SHP77 (cell line): ENCODE measurements around the gene MEP1B.
"Not testable (repeated sequence)": the region's sequence is repeated elsewhere in the genome, so short reads cannot be mapped to it uniquely, and the experiment has no call there.

ENCODE experiments used
- DNase-seq, 2 experiments: peaks; one replicate each; lab custom pipeline; 2025; lab: John Stamatoyannopoulos, UW

The MEP1B gene

DNA sequence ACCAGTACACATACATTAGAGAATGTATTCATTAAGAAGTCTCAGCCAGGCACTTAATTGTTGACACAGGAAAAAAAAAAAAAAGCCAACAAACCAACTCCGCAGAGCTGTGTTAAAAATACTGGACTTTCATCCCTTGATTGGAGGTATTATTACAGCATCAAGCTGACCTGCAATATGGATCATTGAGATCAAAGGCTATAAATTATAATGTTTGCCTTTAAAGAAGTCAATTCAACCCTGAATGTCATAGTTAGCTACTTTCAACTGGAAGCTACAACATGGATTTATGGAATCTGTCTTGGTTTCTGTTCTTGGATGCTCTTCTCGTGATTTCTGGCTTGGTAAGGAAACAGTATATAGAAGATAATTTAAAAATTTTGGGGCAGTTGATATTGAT, at the start of gene MEP1B:
TSS of gene MEP1B (plus strand) at position 250 of the 400 bp plus-strand sequence. CDS start at position 282, 32 bp downstream.
- DNase-seq, result no peak

DNA sequence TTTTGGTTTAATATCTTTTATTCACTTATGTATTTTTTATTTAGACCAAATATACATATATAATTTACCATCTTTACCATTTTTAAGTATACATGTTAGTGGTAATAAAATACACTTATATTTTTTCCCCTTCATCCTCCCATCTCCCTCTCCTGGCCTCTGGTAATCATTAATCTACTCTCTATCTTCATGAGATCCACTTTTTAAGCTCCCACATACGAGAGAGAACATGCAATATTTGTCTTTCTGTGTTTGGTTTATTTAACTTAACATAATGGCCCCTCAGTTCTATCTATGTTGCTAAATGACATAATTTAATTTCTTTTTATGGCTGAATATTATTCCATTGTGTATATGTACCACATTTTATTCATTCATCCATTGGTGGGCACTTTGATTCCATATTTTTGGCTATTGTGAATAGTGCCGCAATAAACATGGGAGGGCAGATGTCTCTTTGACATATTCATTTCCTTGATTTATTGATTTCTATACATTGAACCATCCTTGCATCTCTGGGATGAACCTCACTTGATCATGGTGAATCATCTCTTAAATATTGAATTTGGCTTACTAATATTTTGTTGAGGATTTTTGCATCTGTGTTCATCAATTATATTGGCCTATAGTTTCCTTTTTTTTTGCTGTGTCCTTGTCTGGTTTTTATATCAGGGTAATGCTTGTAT, 41.5 kb upstream of the MEP1B start:
- no peak for DNase-seq

DNA sequence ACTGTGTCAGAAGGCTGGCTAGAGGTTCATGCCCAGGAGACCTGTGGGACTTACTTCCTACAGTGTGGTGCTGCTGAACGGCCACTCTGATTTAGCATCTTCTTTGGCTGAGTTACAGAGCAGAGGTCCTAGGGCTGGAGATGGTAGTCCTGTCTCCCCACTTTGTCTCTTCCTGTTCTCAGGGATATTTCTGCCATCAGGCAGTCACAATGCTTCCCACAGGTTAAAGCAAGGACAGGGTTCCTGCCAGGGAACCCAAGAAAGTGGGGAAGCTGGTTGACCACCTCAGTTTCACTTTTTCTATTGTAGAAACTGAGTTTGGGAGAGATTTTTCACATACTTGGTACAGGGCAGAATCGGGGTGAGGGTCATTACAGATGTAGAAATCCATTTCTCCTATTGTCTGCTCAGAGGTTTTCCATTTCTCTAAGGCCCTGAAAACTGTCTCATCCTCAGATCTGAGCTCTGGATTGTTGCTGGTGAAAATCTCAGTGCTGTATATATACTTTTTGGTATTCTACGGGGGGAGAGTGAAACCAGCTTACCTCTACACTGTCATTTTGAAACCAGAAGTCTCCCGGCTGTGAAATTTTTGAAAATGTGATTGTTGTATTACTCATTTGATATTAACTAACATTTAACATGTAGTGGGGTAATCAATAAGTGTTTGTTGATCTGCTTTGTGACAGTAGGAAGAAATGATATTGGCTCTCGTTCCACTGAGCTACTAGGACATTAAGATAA, 37.0 kb upstream of the MEP1B start:
- no peak for DNase-seq

DNA sequence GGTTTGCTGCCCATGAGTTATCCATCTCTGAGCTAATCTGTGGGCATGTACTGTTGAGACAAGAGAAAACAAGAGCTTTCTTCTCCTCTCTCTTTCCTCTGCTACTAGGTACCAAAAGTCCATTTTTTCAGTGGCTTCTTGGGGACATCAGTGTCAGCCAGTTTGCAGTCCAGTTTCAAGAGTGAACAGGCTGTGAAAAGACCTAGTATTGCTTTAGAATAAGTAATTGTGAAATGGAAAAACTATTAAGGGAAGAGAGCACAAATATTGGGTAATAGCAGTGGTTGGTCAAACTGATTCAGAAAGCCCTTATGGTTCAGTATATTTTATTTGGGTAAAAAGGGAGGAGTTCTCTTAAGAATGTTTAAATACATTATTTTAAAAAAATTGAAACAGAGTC, 33.0 kb upstream of the MEP1B start:
- no peak for DNase-seq

DNA sequence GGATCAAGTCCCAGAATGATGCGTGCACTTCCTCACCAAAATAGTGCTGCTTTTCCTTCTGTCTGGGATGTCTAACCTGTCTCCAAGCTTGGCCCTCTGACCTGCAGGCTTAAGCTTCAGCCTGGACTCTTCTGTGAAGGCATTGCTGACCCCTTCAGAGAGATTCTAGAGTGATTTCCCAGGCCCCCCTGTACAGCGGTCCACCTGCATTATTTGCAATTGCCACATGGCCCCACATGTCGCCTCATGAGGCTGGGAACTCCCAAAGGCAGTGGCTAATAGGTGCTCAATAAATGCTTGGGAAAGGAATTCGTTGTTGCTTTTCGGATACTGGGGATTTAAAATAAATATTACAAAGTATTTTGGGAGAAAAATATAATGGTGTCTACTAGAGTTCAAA, 32.3 kb upstream of the MEP1B start:
- DNase-seq, result no peak

DNA sequence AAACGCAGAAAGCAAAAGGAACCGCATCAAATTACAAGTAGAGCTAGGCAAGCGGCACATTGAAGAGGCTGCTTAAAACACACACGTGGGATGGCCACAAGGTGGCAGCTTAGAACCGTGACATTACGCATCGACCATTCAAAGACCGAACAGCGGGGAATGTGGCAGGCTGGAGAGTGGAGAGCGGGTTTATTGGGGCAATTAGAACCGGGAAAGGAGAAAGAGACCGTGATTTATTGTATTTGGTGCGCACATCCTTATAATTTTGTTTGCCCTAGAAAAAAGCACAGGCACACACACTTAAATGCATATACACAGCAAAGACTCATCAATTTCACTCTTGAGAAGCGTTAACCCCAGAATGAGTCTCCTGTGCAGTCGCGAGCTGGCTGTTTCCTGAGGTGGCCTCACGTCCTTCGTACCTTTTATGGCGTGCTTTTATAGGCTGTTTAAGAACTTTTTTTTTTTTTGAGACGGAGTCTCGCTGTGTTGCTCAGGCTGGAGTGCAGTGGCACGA, 31.7 kb upstream of the MEP1B start:
- DNase-seq, result peak; percentile 91 to 92

DNA sequence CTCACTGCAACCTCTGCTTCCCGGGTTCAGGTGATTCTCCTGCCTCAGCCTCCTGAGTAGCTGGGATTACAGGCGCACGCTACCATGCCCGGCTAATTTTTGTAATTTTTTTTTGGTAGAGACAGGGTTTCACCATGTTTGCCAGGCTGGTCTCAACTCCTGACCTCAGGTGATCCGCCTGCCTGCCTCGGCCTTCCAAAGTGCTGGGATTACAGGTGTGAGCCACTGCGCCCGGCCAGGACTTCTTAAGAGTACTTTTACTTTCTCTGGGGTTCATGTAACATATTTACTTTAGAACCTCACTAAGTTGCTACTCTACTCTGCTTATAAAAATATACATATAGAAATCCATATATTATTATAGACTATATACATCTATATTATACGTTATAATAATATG, 31.2 kb upstream of the MEP1B start:
- not testable (repeated sequence) for DNase-seq

DNA sequence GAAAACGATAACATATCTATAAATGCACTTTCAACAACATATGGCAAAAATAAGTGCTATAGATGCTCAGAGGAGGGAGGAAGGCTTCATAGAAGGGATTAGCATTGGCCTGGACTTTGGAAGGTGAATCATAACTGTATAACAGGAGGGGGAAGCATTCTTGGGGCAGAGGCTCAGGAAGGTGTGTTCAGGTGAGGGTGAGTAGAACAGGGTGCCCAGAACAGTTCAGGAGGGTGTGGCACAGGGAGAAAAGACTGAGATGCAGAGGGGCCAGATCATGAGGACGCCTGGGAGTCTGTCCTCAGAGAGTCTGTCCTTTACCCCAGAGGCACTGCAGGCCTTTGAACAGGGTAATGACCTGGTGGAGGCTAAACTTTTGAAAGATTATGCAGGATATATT, 29.3 kb upstream of the MEP1B start:
- DNase-seq, result no peak

DNA sequence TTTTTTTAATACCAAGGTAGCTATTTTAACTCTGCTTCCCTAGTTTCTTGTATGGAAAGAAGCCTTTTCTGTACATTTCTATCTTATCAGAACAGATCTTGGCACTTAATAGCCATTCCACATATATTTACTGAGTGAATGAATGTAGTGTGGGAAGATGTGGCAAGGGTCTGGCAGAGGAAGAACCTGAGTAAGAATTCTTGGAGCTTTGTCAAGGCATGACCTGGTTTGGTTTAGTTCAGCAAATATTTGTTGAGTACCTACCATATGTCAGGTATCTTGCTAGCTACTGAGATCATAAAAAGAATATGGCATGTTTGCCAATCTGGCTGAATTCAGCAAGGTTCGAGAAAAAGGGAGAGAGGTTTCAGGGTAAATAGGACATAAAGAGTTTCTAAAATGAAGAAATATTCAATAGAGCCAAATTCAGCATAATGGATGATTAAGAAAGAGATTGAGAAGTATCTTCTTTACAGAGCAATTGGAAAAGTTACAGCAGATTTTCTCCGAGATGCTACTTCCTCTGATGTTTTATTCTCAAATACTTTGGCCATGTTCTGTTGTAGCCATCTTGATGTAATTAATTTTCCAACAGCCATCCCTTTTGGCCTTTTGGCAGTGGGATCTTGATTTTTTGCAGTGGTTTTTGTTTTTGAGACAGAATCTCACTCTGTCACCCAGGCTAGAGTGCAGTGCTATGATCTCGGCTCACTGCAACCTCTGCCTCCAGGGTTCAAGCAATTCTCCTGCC, 21.7 kb upstream of the MEP1B start:
- no peak for DNase-seq

DNA sequence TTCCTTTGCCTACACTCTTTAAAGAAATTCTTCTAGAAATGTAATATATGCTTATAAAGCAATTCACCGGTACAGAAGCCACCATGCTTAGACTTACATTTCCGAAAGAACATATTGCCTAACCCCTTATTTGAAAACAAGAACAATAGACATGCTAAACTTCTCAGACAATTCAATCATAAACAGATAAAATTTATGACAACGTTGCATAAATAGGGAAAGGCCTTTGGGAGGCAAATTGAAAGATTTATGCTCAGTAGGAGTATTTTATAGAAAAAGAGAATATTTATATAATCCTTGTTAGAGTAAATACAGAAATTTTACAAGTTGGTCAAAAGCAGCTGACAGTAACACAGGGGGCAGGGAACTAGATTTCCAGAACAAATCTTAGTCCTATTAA, 16.2 kb upstream of the MEP1B start:
- no peak for DNase-seq

DNA sequence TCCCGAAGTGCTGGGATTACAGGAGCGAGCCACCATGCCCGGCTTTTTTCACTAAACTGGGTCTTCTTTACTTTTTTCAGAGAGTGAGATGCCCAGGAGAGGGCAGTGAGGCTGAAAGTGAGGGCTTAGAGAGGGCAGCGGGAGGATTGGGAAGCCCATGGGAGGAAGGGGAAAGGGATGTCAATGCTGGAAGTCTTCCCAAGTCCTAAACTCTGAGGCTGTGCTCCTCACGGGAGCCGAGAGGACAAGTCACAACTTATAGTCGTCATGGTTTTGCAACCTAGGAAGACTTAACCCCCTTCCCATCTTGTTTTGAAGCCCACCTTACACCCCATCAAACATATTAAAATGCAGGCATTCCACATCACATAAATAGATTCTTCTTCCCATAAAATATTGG, 15.1 kb upstream of the MEP1B start:
- DNase-seq, result no peak

DNA sequence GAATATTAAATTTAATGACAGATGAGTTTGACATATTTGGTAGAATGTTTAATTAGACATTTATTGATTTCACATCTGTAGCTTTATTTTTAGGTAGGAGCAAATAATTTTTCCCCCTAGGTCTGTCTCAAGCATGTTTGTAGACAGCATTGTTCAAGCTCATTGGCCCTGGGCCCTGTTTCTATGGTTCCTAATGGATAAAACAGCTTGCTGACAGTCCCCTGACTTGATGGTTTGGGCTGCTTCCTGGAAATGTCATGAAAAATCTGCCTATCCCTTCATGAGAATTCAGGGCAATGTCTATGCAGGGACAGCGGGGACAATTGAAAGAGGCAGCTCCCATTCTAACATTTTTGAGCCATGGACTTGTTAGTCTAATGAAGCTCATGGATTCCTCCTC, 14.6 kb upstream of the MEP1B start:
- DNase-seq, result peak in 1 of 2 experiments; percentile 29

DNA sequence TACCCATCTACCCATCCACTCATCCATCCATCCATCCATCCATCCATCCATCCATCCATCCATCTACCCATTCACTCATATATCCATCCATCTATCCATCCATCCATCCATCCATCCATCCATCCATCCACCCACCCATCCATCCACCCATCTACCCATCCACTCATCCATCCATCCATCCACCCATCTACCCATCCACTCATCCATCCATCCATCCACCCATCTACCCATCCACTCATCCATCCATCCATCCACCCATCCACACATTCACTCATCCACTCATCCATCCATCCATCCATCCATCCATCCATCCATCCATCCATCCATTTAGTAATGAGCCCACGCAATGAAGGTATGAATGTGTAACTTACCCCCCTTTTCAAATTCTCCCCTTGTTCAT, 13.1 kb upstream of the MEP1B start:
- not testable (repeated sequence) for DNase-seq

DNA sequence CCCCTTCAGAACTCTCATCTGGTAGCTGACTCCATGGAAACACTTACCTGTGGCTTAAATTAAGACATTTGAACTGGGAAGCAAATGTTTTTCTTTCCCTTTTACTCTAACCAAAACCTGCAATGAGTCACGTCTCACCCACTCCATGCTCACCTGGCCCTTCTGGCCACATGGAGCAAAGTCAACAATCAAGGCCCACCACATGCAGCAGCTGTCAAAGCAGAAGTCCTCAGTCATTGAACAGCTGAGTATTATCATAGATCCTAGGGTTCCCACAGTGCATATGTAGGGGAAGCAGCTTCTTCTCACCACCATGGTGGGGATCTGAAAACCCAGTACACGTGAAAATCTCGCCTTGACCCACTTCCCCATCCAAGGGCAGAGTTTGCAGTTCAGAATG, 12.3 kb upstream of the MEP1B start:
- DNase-seq, result peak; percentile 93 to 94

DNA sequence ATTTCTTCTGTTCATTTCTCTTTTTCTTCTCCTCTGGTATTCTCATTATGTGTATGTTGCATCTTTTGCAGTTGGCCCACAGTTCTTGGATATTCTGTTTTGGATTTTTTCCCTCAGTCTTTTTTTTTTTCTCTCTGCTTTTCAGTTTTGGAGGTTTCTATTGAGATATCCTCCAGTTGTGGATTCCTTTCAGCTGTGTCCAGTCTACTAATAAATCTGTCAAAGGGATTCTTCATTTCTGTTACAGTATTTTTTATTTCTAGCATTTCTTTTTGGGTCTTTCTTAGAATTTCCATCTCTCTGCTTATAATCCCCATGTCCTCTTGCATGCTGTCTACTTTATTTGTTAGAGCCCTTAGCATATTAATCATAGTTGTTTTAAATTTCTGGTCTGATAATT, 6.3 kb upstream of the MEP1B start:
- no peak for DNase-seq

DNA sequence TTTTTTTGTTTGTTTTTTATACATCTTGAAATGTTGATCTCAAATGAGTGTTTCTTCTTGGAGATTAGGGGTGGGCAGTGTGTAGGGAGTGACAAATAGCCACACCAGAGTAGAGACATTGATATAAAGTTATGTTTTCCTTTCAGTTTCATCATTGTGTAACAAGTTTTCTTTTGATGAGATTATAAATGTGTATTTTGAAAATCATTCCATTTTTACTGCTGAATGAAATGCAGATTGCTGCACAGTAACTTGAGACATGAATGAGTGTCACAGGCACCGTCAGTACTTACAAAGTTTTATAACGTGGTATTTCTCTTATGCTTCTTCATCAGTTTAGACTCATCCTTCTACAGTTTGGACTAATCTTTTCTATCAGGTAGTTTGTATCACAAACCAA, 370 bp downstream of the MEP1B start:
- no peak for DNase-seq

DNA sequence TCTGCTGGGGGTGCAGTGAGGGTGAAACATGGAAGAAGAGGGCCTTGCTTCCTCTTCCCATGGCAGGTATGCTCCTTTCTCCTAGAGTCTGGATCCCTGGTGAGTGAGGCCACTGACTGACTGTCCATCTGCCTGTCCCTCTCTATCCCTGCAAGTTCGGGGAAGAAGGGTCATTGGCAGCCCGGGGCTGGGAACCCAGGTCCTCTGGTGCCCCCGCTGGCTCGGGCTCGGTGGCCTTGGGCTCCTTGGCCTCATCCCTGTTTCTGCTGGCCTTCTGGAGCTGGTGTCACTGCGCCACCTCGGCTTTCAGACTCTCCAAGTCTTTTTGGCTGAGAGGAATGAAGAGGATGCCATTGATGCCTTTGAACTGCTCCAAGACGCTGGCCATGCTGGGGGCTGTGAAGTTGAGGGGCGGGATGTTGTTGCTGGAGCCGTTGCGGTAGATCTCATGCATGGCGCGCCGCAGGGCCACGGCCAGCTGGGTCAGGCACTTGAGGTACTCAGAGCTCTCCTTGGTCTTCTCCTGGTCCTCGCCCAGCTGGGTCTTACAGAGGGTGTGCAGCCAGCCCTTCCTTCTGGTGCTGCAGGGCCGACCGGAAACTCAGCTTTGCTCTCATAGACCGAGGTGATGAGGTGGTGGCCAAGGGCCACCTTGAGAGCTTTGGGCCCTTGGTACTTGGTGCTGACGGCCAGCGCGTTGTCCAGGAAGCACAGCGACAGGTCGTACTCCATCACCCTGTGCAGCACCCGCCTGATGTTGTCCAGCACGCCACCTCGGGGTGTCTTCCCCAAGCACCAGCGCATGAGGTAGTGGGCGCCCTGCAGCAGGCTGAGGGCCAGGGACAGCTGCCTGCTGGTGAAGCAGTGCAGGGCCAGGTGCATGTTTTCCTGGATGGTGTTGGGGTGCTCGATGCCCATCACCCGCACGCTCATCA, 6.3 kb downstream of the MEP1B start:
- no peak for DNase-seq

DNA sequence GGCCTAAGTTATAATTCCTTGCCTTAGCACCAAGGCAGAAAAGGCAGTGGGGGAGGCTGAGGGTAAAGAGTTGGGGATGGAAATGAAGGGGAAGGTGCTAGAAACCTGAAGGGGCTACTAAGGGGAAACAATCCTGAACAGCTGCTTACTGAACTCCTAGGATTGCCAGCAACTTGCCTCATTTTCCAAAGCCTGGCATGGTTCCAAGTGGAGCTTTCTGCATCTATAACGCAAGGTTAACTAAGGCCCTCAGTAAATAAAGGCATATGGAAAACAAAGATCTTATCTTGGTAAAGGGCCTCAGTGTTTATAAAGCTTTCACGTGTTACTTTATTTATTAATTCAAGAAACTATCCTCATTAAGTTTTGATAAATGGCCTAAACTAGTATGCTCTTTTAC, 10.9 kb downstream of the MEP1B start:
- peak; percentile 30 to 43 for DNase-seq

DNA sequence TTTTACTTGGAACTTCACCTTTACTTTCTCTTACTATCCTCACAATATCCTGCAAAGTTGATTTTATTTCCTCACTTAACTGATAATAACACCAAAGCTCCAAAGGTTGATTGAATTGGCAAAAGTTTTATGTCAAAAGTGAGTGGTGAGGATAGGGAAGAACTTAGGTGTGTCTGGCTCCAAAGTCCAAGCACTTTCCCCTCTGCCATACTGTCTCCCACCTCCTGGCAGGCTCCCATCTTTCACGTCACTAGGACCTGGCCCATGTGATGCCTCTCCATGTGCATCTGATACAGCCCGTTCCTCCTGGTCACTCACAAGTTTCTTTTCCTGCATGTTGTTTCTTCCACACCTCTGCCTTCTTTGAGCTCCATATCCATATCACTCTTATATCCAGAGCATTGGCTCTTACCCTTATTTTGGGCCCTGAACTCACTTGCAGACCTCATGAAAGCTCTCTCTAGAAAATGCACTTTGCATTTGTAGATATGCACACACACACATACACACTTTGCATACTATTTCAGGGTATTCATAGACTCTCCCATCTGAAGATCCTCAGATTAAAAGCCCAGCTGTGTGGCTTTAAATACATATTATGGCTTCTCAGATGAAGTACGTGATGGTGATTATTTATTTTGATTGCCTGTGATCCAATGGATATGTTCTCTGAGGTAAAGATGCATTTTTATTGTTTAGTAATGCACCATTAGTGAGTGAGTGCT, 12.3 kb downstream of the MEP1B start:
- DNase-seq, result no peak

DNA sequence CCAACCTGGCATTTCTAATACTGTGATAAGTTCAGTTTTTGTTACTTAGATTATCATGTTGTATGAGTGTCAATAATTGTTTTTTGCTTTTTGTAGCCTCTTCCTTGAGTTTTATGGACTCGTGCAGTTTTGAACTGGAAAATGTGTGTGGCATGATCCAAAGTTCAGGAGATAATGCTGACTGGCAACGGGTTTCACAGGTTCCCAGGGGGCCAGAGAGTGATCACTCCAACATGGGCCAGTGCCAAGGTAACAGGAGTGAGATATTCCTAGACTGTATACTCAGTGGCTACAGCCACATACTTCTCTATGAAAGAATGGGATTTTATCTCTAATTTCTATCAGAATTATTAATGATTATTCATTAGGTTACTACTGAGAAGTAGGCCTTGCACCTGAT, 18.2 kb downstream of the MEP1B start:
- no peak for DNase-seq

DNA sequence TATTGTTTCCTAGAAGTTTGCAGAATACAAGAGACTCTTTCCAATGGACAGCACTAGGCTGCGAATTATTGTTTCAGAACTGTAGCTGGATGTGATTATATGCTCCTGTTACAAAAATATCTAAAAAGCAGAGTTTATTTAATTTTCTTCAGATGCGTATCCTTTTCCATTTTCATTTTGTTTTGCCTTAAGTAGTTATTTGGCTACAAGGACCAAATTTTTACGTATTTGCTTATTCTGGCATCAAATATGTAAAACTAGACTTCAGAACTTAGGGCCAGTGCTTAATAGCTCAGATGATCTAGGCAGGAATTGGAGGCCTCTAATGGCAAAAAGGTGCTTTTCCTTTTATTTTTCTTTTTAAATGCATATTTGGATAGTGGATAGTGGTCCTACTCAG, 18.7 kb downstream of the MEP1B start:
- no peak for DNase-seq
